GM12878 (cell line): ENCODE data around the gene MAP4K2. TPM values are rescaled to one million over a fixed set of nuclear protein-coding genes. Genes with fewer than 3 reads are reported as not detected.

Experiments
- ATAC-seq: fragments of 200-7000 bp; cut with Tn5 transposase; 3 replicates; pipeline ENCODE4 v1.9.1; 2020; ENCODE audit warnings: mild to moderate bottlenecking, moderate library complexity
- BruUV-seq: library from RNA; stranded (reverse); fragments of 400-500 nt; replicated peaks from 2 replicates; lab custom pipeline; 2021; lab: Mats Ljungman, UMichigan
- CTCF ChIA-PET: fragments of 300-600 bp; sonication (Branson Sonifier 250); formaldehyde crosslinking; extraction: SDS; loops from one replicate; lab custom pipeline; 2021; ENCODE audit warnings: inconsistent platforms; lab: Yijun Ruan, JAX
- POLR2A ChIA-PET: fragments of 350-600 bp; formaldehyde crosslinking; extraction: SDS; loops from one replicate; lab custom pipeline; 2021; ENCODE audit warnings: inconsistent platforms; lab: Charles Lee
- RAD21 ChIA-PET: fragments of 300-600 bp; sonication (Branson Sonifier 250); formaldehyde crosslinking; loops from one replicate; lab custom pipeline; 2023; ENCODE audit warnings: antibody characterized with exemption; ENCODE audit not compliant: unreplicated experiment; lab: Charles Lee
- SMC1A ChIA-PET: fragments of 300-600 bp; sonication (Branson Sonifier 250); formaldehyde crosslinking; loops from one replicate; lab custom pipeline; 2023; ENCODE audit not compliant: unreplicated experiment, uncharacterized antibody; lab: Charles Lee
- DNase-seq: peaks from one replicate; pipeline ENCODE4 v3.0.0-alpha.2; 2011; ENCODE audit warnings: low read depth, low spot score
- FAIRE-seq: peaks from 3 replicates; lab custom pipeline; 2011; peaks lifted over from hg19 to GRCh38; lab: Jason Lieb, UNC
- H2AFZ ChIP-seq: 2 replicates; pipeline ENCODE4 v1.6.0; 2011; ENCODE audit warnings: low read depth, low read length, control low read depth; ENCODE audit not compliant: control insufficient read depth
- H3K27ac ChIP-seq: 2 replicates; pipeline ENCODE4 v1.5.1; 2011; ENCODE audit warnings: control low read depth; ENCODE audit not compliant: control insufficient read depth, insufficient read depth
- H3K27me3 ChIP-seq, 2 experiments: replicated peaks in 1 of 2; 2 replicates each; pipeline versions ENCODE4 v1.6.0 to v1.6.1; 2011; ENCODE audit warnings: low read length in 1 of 2; ENCODE audit not compliant: control insufficient read depth in 2 of 2, insufficient read depth in 2 of 2
- H3K36me3 ChIP-seq, 2 experiments: 2 replicates each; pipeline ENCODE4 v1.5.1; 2011; ENCODE audit warnings: low read length in 1 of 2; ENCODE audit not compliant: control insufficient read depth in 2 of 2, insufficient read depth in 2 of 2
- H3K4me1 ChIP-seq: 2 replicates; pipeline ENCODE4 v1.6.1; 2011; ENCODE audit warnings: mild to moderate bottlenecking, low read length, moderate library complexity, mixed read lengths; ENCODE audit not compliant: control insufficient read depth, insufficient read depth
- H3K4me2 ChIP-seq: 2 replicates; pipeline ENCODE4 v1.6.0; 2011; ENCODE audit warnings: control low read depth; ENCODE audit not compliant: control insufficient read depth, insufficient read depth
- H3K4me3 ChIP-seq: fragments of 200-600 bp; sonication (generic); 2 replicates; pipeline ENCODE4 v1.5.1; 2016
- H3K79me2 ChIP-seq: 2 replicates; pipeline ENCODE4 v1.6.0; 2011; ENCODE audit warnings: low read length; ENCODE audit not compliant: control insufficient read depth, insufficient read depth
- H3K9ac ChIP-seq: 2 replicates; pipeline ENCODE4 v1.8.0; 2011; ENCODE audit warnings: low read length, control low read depth, mixed read lengths; ENCODE audit not compliant: control insufficient read depth, insufficient read depth
- H3K9me3 ChIP-seq: replicated peaks from 3 replicates; pipeline ENCODE4 v1.5.1; 2011; ENCODE audit warnings: mild to moderate bottlenecking, low read length; ENCODE audit not compliant: control insufficient read depth, insufficient read depth
- H4K20me1 ChIP-seq: 2 replicates; pipeline ENCODE4 v1.6.0; 2011; ENCODE audit not compliant: control insufficient read depth, insufficient read depth
- BCL11A ChIP-seq: IDR thresholded peaks from 2 replicates; pipeline ENCODE4 v1.6.1; 2011; ENCODE audit warnings: low read depth, low read length
- BHLHE40 ChIP-seq, 2 experiments: fragments of 450-650 bp in 1 of 2; IDR thresholded peaks; 2 replicates each; pipeline ENCODE4 v1.6.1; 2011 to 2017; ENCODE audit warnings: low read depth in 2 of 2, borderline replicate concordance in 1 of 2, improper control_type of control experiment in 1 of 2, low read length in 1 of 2, mild to moderate bottlenecking in 1 of 2
- BMI1 ChIP-seq: fragments of 450-650 bp; IDR thresholded peaks from 2 replicates; pipeline ENCODE4 v1.6.1; 2016; ENCODE audit warnings: mild to moderate bottlenecking, moderate library complexity, borderline replicate concordance
- BRCA1 ChIP-seq: IDR thresholded peaks from 2 replicates; pipeline ENCODE4 v1.6.1; 2011; ENCODE audit warnings: low read depth, low read length, improper control_type of control experiment
- CEBPB ChIP-seq, 2 experiments: fragments of 150-350 bp in 1 of 2; IDR thresholded peaks; 2 replicates each; pipeline ENCODE4 v1.6.1; 2012 to 2014; ENCODE audit warnings: low read depth in 2 of 2, low read length in 2 of 2, borderline replicate concordance in 1 of 2, inconsistent platforms in 1 of 2
- DPF2 ChIP-seq: fragments of 450-650 bp; IDR thresholded peaks from 2 replicates; pipeline ENCODE4 v1.6.1; 2017; ENCODE audit warnings: mild to moderate bottlenecking
- GABPA ChIP-seq: IDR thresholded peaks from 2 replicates; pipeline ENCODE4 v1.6.1; 2014; ENCODE audit warnings: antibody characterized with exemption, low read depth, mild to moderate bottlenecking, inconsistent platforms
- HDAC6 ChIP-seq: fragments of 200-600 bp; sonication (generic); IDR thresholded peaks from one replicate; pipeline ENCODE4 v1.8.0; 2017; ENCODE audit warnings: antibody characterized with exemption; ENCODE audit not compliant: unreplicated experiment
- KAT2A ChIP-seq: conservative IDR thresholded peaks from 2 replicates; pipeline ENCODE4 v1.6.1; 2011; ENCODE audit warnings: low read depth, low read length; ENCODE audit not compliant: control insufficient read depth
- MTA2 ChIP-seq: fragments of 450-650 bp; IDR thresholded peaks from 2 replicates; pipeline ENCODE4 v1.6.1; 2016; ENCODE audit warnings: low read depth, mild to moderate bottlenecking, moderate library complexity
- MTA3 ChIP-seq: IDR thresholded peaks from 2 replicates; pipeline ENCODE4 v1.6.1; 2012; ENCODE audit warnings: low read length, inconsistent platforms, borderline replicate concordance
- PML ChIP-seq: IDR thresholded peaks from 2 replicates; pipeline ENCODE4 v1.6.1; 2012; ENCODE audit warnings: low read length, inconsistent platforms
- POLR2AphosphoS2 ChIP-seq: IDR thresholded peaks from 2 replicates; pipeline ENCODE4 v1.6.1; 2011; ENCODE audit warnings: low read depth, mild to moderate bottlenecking, low read length, improper control_type of control experiment, moderate library complexity
- RB1 ChIP-seq: fragments of 450-650 bp; formaldehyde crosslinking; IDR thresholded peaks from 2 replicates; pipeline ENCODE4 v1.6.1; 2017; ENCODE audit warnings: mild to moderate bottlenecking, borderline replicate concordance
- RFX5 ChIP-seq: IDR thresholded peaks from 2 replicates; pipeline ENCODE4 v1.6.1; 2011; ENCODE audit warnings: low read depth, low read length, improper control_type of control experiment
- RUNX3 ChIP-seq: IDR thresholded peaks from 2 replicates; pipeline ENCODE4 v1.6.1; 2012; ENCODE audit warnings: low read length, inconsistent platforms
- STAT3 ChIP-seq: IDR thresholded peaks from 2 replicates; pipeline ENCODE4 v1.6.1; 2011; ENCODE audit warnings: low read depth, low read length, improper control_type of control experiment
- SUPT20H ChIP-seq: IDR thresholded peaks from 2 replicates; pipeline ENCODE4 v1.6.1; 2011; ENCODE audit warnings: low read depth, mild to moderate bottlenecking, low read length, moderate library complexity, borderline replicate concordance; ENCODE audit not compliant: control insufficient read depth
- TAF1 ChIP-seq: IDR thresholded peaks from 2 replicates; pipeline ENCODE4 v1.6.1; 2011; ENCODE audit warnings: mild to moderate bottlenecking, low read depth, low read length, borderline replicate concordance
- TCF3 ChIP-seq: IDR thresholded peaks from 2 replicates; pipeline ENCODE4 v1.6.1; 2012; ENCODE audit warnings: low read depth, mild to moderate bottlenecking, low read length, borderline replicate concordance; ENCODE audit not compliant: insufficient read depth
- ZZZ3 ChIP-seq: IDR thresholded peaks from 2 replicates; pipeline ENCODE4 v1.6.1; 2011; ENCODE audit warnings: low read depth; ENCODE audit not compliant: control insufficient read depth, insufficient read length
- WGBS: methylation state at CpG from one replicate; pipeline ENCODE4 v1.1.6; 2016; ENCODE audit warnings: low lambda C conversion rate; ENCODE audit not compliant: insufficient replicate concordance, insufficient coverage; ENCODE audit errors: missing lambda C conversion rate; 5-methylcytosine and 5-hydroxymethylcytosine counted together
- in situ Hi-C: fragments of 300-500 bp; cut with MboI; formaldehyde crosslinking; loops from 9 replicates; pipeline ENCODE4 v1.14.3; 2018; ENCODE audit warnings: mixed read lengths
- intact Hi-C: fragments of 100-400 bp; cut with micrococcal nuclease; formaldehyde crosslinking; loops from one replicate; pipeline ENCODE4 v1.14.2; 2022; ENCODE audit not compliant: unreplicated experiment
- polyA plus RNA-seq, 11 experiments: library from polyadenylated mRNA; depleted of rRNA in 4 of 11; unstranded in 6 of 11; stranded (reverse) in 5 of 11; fragments of >200 nt; fragmentation: Nextera tagmentation in 4 of 11; fragmentation: Illumina TruSeq in 1 of 11; extraction: Ambion mirVana in 4 of 11; extraction: Trizol in 1 of 11; gene quantifications; 1 replicate in 1 of 11; 2 replicates in 10 of 11; pipeline versions ENCODE4 v1.2.1 to v1.2.3, GENCODE V29; 2011 to 2016; ENCODE audit warnings: inconsistent platforms in 2 of 11, missing spikeins in 2 of 11, low read depth in 1 of 11
- total RNA-seq, 4 experiments: library from RNA; depleted of rRNA in 3 of 4; stranded (reverse); fragments of >200 nt in 3 of 4; fragmentation: Illumina TruSeq in 1 of 4; extraction: Trizol in 1 of 4; gene quantifications; 2 replicates each; pipeline versions ENCODE4 v1.2.1 to v1.2.3, GENCODE V29; 2013 to 2021
- TF ChIP-seq, protein P1 (sequence below): fragments of 450-650 bp; IDR thresholded peaks from 2 replicates; pipeline ENCODE4 v1.6.1; 2017; ENCODE audit warnings: low read depth, mild to moderate bottlenecking, moderate library complexity
- TF ChIP-seq, protein P2 (sequence below): IDR thresholded peaks from 2 replicates; pipeline ENCODE4 v1.6.1; 2011; ENCODE audit warnings: borderline replicate concordance, low read depth, mild to moderate bottlenecking, moderate library complexity, low read length; ENCODE audit not compliant: insufficient read depth, poor library complexity, severe bottlenecking

MAP4K2 gene
- total and polyA plus RNA-seq, 10 of the 15 experiments (the other 5 are each of a cell fraction or from before 2014, with no cell fraction given): 0.98 to 78.1 (median 48.9) TPM

DNA sequence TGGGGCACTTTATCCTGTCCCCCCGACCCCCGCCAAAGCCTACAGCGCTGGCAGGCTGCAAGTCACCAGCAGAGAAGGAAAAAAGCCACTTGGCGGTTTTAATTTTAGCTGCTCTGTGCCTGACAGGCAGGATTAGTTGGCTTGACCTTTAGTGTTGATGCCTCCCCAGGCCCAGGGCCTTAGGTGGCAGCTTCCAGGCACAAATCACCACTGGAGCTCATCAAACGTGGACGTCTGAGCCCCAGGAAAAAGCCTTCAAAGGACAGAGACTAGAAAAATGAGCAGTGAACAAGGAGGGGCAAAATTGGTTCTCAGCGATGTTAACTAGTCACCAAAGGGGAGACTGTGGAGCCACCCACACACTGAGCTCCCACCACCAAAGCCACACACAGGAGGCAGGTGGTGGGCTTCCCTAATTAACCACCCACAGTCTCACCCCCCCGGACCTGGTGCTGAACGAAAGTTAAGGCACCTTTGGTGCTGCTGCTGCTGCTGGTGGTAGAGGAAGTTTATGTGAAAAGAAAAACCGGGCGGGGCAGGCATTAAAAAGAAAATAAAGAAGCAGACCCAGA, 38.9 kb downstream of the MAP4K2 start:
- no TSS peak for BruUV-seq
- Histone ChIP-seq H3K4me3 (no peak overlapping the region), H3K9ac (no peak overlapping the region), H3K4me1 (peaks cover 17% of the 10 kb centered on the region), H3K27ac (0 out of 2 replicates have a peak overlapping the region, but pooled peaks have one; percentile 8), H3K9me3 (no peaks in the 10 kb centered on the region), H3K27me3 (no peaks in the 10 kb centered on the region), H3K4me2 (no peak overlapping the region), H3K79me2 (peaks cover 5% of the 10 kb centered on the region), H4K20me1 (peaks cover 19% of the 10 kb centered on the region), H2AFZ (no peak overlapping the region), H3K36me3 (peaks cover 35 to 36% of the 10 kb centered on the region in 2 experiments)
- in situ Hi-C loops: no loop called here
- FAIRE-seq: no peak
- ATAC-seq: no peak
- ChIA-PET SMC1A (interaction anchor here (1.0 to 2.9 kb wide), 6 partner anchors 8 to 75 kb away, joined by 3 to 18 read pairs (median 5); partner anchors contain the start of gene RASGRP2), CTCF (interaction anchor here (1.0 to 2.5 kb wide), 9 partner anchors 8 to 446 kb away, joined by 3 to 16 read pairs (median 3); partner anchors contain the start of genes PRDX5, RASGRP2, SF1 and TRMT112), RAD21 (interaction anchor here (1.0 to 1.4 kb wide), 2 partner anchors 8 to 75 kb away, joined by 3 to 5 read pairs; no protein-coding TSS in a partner anchor), POLR2A (interaction anchor here (0.7 to 1.6 kb wide), 5 partner anchors 8 to 22 kb away, joined by 3 to 6 read pairs (median 3); partner anchors contain the start of gene SF1)
- intact Hi-C loops: no loop called here
- WGBS: 46% methylated on average over 11 of the region's 11 CpGs
- DNase-seq: no peak
- TF ChIP-seq, protein P1, sequence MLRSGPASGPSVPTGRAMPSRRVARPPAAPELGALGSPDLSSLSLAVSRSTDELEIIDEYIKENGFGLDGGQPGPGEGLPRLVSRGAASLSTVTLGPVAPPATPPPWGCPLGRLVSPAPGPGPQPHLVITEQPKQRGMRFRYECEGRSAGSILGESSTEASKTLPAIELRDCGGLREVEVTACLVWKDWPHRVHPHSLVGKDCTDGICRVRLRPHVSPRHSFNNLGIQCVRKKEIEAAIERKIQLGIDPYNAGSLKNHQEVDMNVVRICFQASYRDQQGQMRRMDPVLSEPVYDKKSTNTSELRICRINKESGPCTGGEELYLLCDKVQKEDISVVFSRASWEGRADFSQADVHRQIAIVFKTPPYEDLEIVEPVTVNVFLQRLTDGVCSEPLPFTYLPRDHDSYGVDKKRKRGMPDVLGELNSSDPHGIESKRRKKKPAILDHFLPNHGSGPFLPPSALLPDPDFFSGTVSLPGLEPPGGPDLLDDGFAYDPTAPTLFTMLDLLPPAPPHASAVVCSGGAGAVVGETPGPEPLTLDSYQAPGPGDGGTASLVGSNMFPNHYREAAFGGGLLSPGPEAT: no peak
- TF ChIP-seq BRCA1 (no peak), MTA3 (peak; percentile 29; the same call in 1 of the 2 replicates), TAF1 (no peak), GABPA (no peak), HDAC6 (no peak), RFX5 (no peak), POLR2AphosphoS2 (no peak), MTA2 (peak; percentile 32; the same call in 1 of the 2 replicates), CEBPB (IDR thresholded peaks at IDR 0.05; ENCODE audit: borderline replicate concordance in 1 of 2, low read depth in 2 of 2, low read length in 2 of 2) (no peak), RB1 (no peak), KAT2A (no peak), DPF2 (no peak), RUNX3 (peak; percentile 56), BCL11A (no peak; the same call in 1 of the 2 replicates), BMI1 (no peak), ZZZ3 (no peak), SUPT20H (no peak), STAT3 (no peak), BHLHE40 (IDR thresholded peaks at IDR 0.05; ENCODE audit: borderline replicate concordance in 1 of 2, low read depth in 2 of 2, low read length in 1 of 2) (no peak), PML (no peak), TCF3 (no peak)
- TF ChIP-seq, protein P2, sequence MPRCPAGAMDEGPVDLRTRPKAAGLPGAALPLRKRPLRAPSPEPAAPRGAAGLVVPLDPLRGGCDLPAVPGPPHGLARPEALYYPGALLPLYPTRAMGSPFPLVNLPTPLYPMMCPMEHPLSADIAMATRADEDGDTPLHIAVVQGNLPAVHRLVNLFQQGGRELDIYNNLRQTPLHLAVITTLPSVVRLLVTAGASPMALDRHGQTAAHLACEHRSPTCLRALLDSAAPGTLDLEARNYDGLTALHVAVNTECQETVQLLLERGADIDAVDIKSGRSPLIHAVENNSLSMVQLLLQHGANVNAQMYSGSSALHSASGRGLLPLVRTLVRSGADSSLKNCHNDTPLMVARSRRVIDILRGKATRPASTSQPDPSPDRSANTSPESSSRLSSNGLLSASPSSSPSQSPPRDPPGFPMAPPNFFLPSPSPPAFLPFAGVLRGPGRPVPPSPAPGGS: no peak
